Inferior parietal cortex (tissue), 1 donor: ENCODE results near the gene LARP1.

Experiments
- DNase-seq: peaks from one replicate; pipeline ENCODE4 v3.0.0-alpha.2; 2016; ENCODE audit errors: extremely low spot score

LARP1 gene

DNA sequence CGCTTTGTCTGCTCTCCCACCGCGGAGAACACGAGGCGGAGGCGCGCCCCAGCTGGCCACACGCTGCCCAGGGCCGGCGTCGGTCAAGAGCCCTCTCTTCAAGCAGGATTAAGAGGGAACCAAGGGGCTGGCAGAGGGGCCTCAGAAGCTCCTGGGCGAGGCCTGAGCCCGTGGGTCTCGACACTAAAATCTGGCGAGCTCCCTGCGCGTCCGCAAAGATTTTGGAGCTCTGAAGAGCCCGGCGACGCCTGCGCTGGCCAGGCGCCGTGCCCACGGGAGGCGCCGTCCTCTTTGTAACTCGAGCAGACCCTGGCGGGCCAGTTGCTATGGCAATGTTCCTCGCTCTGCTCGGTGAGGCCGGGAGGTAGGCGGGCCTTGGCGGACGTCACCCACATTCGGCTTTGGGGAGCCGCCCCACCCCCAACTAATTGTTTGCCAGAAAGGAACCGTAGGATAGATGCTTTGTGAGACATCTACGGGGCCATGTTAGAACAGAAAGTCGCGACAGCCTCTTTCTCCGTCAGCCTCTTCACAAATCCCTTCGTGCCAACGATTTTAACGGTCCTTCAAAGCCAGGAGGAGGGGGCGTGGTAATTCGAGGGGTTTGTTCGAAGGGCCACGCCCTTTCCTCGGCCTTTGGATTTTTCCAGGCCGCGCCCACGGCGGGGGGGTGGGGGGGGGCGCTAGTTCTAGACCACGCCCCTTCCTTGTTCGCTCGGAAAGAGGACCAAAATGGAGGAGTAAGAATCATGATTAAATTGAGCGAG lies 102.5 kb downstream of the LARP1 start:
- DNase-seq = peak; percentile 87

GRCh38 chr5:154858297-154858971 lies 103.3 kb downstream of the LARP1 start, which contains the start of gene CNOT8:
Gene CNOT8, plus strand, starts transcription at chr5:154858627. Its CDS starts 4,652 bp downstream, at chr5:154863279.
- peak; percentile 97 for DNase-seq

- no peak for DNase-seq
Measured at GRCh38 chr5:154858972-154859871, 104.0 kb downstream of the LARP1 start.

DNA sequence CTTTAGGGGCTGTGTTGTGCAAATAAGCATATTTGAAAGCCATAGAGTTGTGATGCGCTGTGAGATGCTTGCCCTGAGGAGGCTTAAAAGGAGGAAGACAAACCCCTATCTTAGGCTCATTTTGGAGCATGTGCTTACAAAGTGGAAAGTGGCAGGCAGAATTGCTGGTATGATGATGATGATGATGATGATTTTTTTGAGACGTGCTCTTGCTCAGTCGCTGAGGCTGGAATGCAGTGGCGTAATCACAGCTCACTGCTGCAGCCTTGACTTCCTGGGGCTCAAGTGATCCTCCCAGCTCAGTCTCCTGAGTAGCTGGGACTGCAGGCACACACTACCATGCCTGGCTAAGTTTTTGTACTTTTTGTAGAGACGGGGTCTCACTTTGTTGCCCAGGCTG lies 104.9 kb downstream of the LARP1 start:
- DNase-seq = no peak

DNA sequence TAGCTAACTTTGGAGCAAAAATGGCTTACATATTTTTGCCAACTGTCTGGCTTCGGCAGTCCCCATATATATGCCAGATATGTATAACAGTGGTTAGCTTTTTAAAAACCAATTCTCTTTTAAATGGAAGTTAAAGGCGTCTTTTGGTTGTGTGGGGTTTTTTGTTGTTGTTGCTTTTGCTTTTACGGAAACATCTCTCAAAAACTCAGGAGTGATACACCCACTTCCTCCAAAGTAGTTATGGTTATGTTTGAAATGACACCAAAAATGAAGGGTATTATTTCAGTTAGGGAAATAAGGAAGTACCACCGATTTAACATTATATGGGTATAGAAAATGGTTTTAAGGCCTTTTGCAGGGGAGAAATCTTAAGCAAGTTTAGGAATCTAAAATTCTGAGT lies 105.6 kb downstream of the LARP1 start:
- DNase-seq = no peak

- no peak for DNase-seq
Measured at GRCh38 chr5:154861946-154862345, 106.8 kb downstream of the LARP1 start.

- no peak for DNase-seq
Measured at GRCh38 chr5:154862766-154863165, 107.6 kb downstream of the LARP1 start.

- DNase-seq = no peak
Measured at GRCh38 chr5:154863291-154864080, 108.3 kb downstream of the LARP1 start.

DNA sequence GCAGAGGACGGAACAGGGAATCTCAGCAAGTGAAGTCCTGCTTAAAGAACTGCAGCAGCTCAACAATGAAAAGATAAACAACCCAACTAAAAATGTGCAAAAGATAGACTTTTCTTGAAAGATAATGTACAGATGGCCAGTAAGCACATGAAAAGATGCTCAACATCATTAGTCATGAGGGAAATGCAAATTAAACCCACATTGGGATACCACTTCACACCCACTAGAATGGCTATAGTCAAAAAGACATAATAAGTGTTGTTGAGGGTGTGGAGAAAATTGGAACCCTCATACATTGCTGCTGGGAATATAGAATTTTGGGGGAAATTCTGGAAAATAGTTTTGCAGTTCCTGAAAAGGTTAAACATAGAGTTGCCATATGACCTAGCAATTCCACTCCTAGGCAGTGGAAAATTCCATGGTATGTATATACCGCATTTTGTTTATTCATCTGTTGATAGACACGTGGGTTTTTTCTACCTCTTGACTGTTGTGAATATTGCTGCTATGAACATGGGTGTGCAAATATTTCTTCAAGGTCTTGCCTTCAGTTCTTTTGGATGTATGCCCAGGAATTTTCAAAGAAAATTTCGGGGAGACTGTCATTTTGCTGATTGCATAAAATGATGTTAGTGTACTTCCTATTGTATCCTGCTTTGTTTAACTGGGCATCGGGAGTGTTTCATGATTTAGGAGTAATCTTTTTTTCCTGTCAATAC lies 110.4 kb downstream of the LARP1 start:
- no peak for DNase-seq

- no peak for DNase-seq
Measured at GRCh38 chr5:154866841-154867240, 111.7 kb downstream of the LARP1 start.
